Esophagus muscularis mucosa (tissue), 4 donors: ENCODE results near the gene GOLGB1. TPM values are rescaled to one million over a fixed set of nuclear protein-coding genes. Genes with fewer than 3 reads are reported as not detected.

Experiments used
- DNase-seq: peaks from one replicate; pipeline ENCODE4 v3.0.0-alpha.2; 2017; ENCODE audit errors: extremely low spot score
- H3K27ac ChIP-seq, 4 donors: fragments of 200-600 bp; sonication (generic); replicated peaks in 1 of 4; 1 replicate in 3 of 4; 2 replicates in 1 of 4; pipeline ENCODE4 v1.5.1; 2016 to 2019; ENCODE audit warnings: mild to moderate bottlenecking in 1 of 4
- H3K27me3 ChIP-seq, 4 donors: fragments of 200-600 bp; sonication (generic); one replicate each; pipeline versions ENCODE4 v1.5.1 to v1.6.0; 2016 to 2019
- H3K36me3 ChIP-seq, 4 donors: fragments of 200-600 bp; sonication (generic); one replicate each; pipeline ENCODE4 v1.5.1; 2016 to 2019
- H3K4me1 ChIP-seq, 4 donors: fragments of 200-600 bp; sonication (generic); one replicate each; pipeline ENCODE4 v1.5.1; 2016 to 2019
- H3K4me3 ChIP-seq, 4 donors: fragments of 200-600 bp; sonication (generic); 1 replicate in 2 of 4; 2 replicates in 2 of 4; pipeline ENCODE4 v1.5.1; 2016 to 2019; ENCODE audit warnings: mild to moderate bottlenecking in 4 of 4, moderate library complexity in 1 of 4
- H3K9me3 ChIP-seq, 4 donors: fragments of 200-600 bp; sonication (generic); 1 replicate in 3 of 4; 2 replicates in 1 of 4; pipeline ENCODE4 v1.5.1; 2016 to 2019
- EP300 ChIP-seq: sonication (generic); formaldehyde crosslinking; IDR thresholded peaks from one replicate; pipeline ENCODE4 v1.6.1; 2017; ENCODE audit warnings: antibody characterized with exemption
- POLR2A ChIP-seq: fragments of 450-650 bp; IDR thresholded peaks from one replicate; pipeline ENCODE4 v1.6.1; 2017; ENCODE audit warnings: antibody characterized with exemption, moderate library complexity, mild to moderate bottlenecking, low read depth
- POLR2AphosphoS5 ChIP-seq, 2 donors: sonication (generic); formaldehyde crosslinking; IDR thresholded peaks; one replicate each; pipeline ENCODE4 v1.6.1; 2017; ENCODE audit warnings: antibody characterized with exemption in 2 of 2
- WGBS: methylation state at CpG from one replicate; pipeline ENCODE4 v1.1.5; 2018; 5-methylcytosine and 5-hydroxymethylcytosine counted together
- intact Hi-C: fragments of 100-400 bp; cut with DNase I; formaldehyde crosslinking; loops from one replicate; pipeline ENCODE4 v1.15.1; 2023
- total RNA-seq, 4 donors: library from RNA; depleted of rRNA; stranded (reverse); fragments of >200 nt; gene quantifications; one replicate each; pipeline versions ENCODE4 v1.1.0 to v1.2.1, GENCODE V29; 2016
- TF ChIP-seq, protein P1 (sequence below), 3 experiments: fragments of 200-600 bp in 2 of 3; fragments of 450-650 bp in 1 of 3; sonication (generic) in 2 of 3; IDR thresholded peaks; one replicate each; pipeline ENCODE4 v1.5.1; 2017 to 2019; ENCODE audit warnings: antibody characterized with exemption in 3 of 3, mild to moderate bottlenecking in 2 of 3, moderate library complexity in 1 of 3

The GOLGB1 gene
- total RNA-seq, 4 donors from 2014 or later: 55.7 to 73.9 (median 69.3) TPM

DNA sequence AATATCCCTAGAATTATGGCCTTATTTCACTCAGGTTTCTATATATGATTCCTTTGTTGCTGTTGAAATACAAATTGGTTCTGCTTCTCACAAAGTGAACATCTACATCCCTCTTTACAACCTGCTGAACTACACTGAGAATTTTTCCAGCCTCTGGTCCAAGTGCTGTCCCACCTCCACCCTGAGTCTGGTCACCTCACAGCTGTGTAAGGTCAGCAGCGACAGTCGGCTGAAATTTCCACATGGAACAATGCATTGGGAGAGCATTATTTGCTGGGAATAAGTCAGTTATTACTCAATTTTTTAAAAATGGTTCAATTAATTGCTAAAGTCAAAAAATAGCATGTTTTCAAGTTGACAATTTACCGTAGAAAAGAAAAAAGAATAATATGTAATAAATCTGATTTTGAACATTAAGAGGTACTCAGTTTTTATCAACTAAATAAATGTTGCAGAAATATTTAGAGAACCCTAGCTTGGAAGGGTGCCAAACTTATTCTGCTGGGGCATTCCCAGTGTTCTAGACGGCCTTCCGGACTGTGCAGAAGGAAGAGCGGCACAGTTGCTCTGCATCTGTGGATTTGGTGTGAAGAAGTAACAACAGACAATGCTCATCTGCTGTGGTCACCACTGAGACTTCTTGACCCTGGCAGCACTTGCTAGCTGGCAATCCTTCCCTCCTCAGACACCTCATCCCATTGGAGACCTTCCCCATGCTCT lies 90.7 kb downstream of the GOLGB1 start:
- Histone ChIP-seq H3K4me3 (peak overlapping the region; percentile 4 to 48 (median 26)), H3K27ac (no peak overlapping the region), H3K4me1 (peaks cover 0 to 10% (median 3%) of the 10 kb centered on the region in 4 donors), H3K9me3 (no peaks in the 10 kb centered on the region), H3K27me3 (no peaks in the 10 kb centered on the region), H3K36me3 (peaks cover under 1 to 24% (median 8%) of the 10 kb centered on the region in 4 donors)
- DNase-seq: no peak
- intact Hi-C loops: loop anchor here (10.0 kb wide), 1 partner anchor 114 kb away; the partner anchor contains the start of gene POLQ
- TF ChIP-seq, protein P1, sequence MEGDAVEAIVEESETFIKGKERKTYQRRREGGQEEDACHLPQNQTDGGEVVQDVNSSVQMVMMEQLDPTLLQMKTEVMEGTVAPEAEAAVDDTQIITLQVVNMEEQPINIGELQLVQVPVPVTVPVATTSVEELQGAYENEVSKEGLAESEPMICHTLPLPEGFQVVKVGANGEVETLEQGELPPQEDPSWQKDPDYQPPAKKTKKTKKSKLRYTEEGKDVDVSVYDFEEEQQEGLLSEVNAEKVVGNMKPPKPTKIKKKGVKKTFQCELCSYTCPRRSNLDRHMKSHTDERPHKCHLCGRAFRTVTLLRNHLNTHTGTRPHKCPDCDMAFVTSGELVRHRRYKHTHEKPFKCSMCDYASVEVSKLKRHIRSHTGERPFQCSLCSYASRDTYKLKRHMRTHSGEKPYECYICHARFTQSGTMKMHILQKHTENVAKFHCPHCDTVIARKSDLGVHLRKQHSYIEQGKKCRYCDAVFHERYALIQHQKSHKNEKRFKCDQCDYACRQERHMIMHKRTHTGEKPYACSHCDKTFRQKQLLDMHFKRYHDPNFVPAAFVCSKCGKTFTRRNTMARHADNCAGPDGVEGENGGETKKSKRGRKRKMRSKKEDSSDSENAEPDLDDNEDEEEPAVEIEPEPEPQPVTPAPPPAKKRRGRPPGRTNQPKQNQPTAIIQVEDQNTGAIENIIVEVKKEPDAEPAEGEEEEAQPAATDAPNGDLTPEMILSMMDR (IDR thresholded peaks at IDR 0.05): no peak
- TF ChIP-seq EP300: no peak
- no peak for TF ChIP-seq POLR2AphosphoS5 (IDR thresholded peaks at IDR 0.05)
- no peak for TF ChIP-seq POLR2A
- WGBS: 73% methylated on average over 6 of the region's 6 CpGs

DNA sequence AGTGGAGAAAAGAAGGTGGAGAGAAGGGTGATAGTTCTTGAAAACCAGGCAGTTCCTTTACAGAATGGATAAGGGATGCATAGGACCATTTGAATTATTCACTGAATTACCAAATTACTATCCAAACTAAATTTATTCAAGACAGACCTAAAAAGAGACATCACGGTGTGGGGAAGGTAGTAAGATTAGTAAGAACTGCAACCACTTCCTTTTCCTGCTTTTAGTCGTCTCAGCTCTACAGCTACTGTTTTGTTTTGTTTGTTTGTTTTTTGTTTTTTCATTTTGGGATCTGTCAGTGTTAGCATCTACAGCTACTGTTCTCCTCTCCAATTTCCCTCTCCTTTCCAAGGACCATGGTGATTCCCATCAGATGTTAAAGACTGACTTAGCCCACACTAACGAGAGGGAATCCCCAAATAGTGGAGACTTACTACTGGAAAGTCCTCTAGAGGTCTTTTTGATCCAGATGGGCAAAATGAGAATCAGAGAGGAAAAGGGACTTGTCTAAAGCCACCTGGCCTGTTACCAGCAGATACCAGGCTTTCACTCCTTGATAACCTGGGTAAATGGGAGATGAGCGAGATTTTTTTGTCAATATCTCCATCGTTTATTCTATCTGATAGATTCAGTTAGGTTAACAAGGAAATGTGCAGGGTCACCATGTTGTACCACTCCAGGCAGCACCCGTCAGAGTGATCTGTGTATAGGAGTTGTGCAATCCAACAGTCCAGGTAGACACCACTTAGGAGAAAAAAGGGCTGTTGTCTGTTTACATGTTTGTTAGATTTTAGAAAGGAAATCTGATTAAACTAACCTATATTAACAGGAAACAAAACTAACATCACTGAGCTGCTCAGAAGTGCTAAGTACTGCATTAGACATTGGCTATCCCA lies 94.8 kb downstream of the GOLGB1 start:
- 80% methylated on average over 6 of the region's 6 CpGs for WGBS
- Histone ChIP-seq H3K27me3 (no peaks in the 10 kb centered on the region), H3K4me1 (peaks cover 0 to 7% (median under 1%) of the 10 kb centered on the region in 4 donors), H3K36me3 (peaks cover 0 to 5% (median 0%) of the 10 kb centered on the region in 4 donors), H3K9me3 (no peaks in the 10 kb centered on the region), H3K27ac (no peak overlapping the region), H3K4me3 (no peak overlapping the region)
- intact Hi-C loops: loop anchor here (10.0 kb wide), 1 partner anchor 110 kb away; the partner anchor contains the start of gene POLQ
- DNase-seq: no peak
- TF ChIP-seq POLR2A (no peak), EP300 (no peak), POLR2AphosphoS5 (IDR thresholded peaks at IDR 0.05) (no peak)
- TF ChIP-seq, protein P1 (IDR thresholded peaks at IDR 0.05): no peak

DNA sequence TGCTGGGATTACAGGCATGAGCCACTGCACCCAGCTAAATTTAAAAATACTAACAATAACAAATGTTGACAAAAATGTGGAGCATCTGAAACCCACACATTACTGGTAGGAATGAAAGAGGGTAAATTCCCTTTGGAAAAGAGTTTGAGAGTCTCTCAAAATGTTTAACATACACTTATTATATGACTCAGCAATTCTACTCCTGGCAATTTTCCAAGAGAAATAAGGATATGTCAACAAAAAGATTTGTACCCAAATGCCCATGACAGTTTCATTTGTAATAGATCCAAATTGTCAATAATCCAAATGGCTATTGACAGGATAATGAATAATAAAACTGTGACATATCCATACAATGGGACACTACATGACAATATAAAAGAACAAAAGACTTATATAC lies 97.9 kb downstream of the GOLGB1 start:
- no peak for DNase-seq
- intact Hi-C loops: loop anchor here (10.0 kb wide), 1 partner anchor 107 kb away; the partner anchor contains the start of gene POLQ
- TF ChIP-seq POLR2AphosphoS5 (IDR thresholded peaks at IDR 0.05) (no peak), POLR2A (no peak), EP300 (no peak)
- TF ChIP-seq, protein P1 (IDR thresholded peaks at IDR 0.05): no peak

DNA sequence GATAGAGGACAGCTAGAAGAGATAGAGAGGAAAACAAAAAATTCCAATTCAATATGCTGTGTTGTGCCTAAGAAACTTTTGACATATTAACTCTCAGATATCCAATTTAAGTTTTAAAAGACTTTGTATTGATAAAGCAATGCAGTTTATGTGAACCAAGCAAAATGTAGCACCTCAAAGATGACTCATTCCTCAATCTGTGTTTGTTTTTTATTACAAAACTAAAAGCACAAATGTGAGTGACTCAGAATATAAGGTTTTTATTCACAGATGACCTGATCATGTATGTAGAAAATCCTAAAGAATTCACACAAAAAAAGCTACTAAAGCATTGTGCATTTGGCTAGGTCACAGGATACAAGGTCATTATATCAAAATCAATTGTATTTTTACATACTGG lies 99.9 kb downstream of the GOLGB1 start:
- DNase-seq: no peak
- no peaks in the 10 kb centered on the region for H3K27me3 ChIP-seq

More for the DNA sequence above, 97.9 kb downstream of the GOLGB1 start:
- no peak overlapping the region for H3K27ac ChIP-seq
- H3K36me3 ChIP-seq: peaks cover 0 to 5% (median 0%) of the 10 kb centered on the region in 4 donors
- no peaks in the 10 kb centered on the region for H3K27me3 ChIP-seq
- no peak overlapping the region for H3K4me3 ChIP-seq
- H3K4me1 ChIP-seq: peaks cover 12 to 25% (median 23%) of the 10 kb centered on the region in 4 donors
- no peaks in the 10 kb centered on the region for H3K9me3 ChIP-seq

More for the DNA sequence above, 99.9 kb downstream of the GOLGB1 start:
- no peak for TF ChIP-seq POLR2AphosphoS5 (IDR thresholded peaks at IDR 0.05)
- TF ChIP-seq, protein P1 (IDR thresholded peaks at IDR 0.05): no peak
- no peak for TF ChIP-seq POLR2A
- no peak for TF ChIP-seq EP300
- H3K9me3 ChIP-seq: no peaks in the 10 kb centered on the region
- H3K36me3 ChIP-seq: no peaks in the 10 kb centered on the region
- H3K27ac ChIP-seq: peak overlapping the region in 3 of 4 donors; percentile 64 to 78 (median 70)
- H3K4me3 ChIP-seq: no peak overlapping the region
- intact Hi-C loops: loop anchor here (10.0 kb wide), 1 partner anchor 105 kb away; the partner anchor contains the start of gene POLQ
- peaks cover 12 to 25% (median 23%) of the 10 kb centered on the region in 4 donors for H3K4me1 ChIP-seq
